GM18505 (cell line): ENCODE measurements around the gene ZNF559.

Source experiments
- ATAC-seq: cut with Tn5 transposase; IDR thresholded peaks from one replicate; pipeline ENCODE4 v1.9.1; 2021; ENCODE audit not compliant: unreplicated experiment
- POLR2A ChIP-seq: IDR thresholded peaks from 4 replicates; pipeline ENCODE4 v1.6.1; 2011; ENCODE audit warnings: borderline replicate concordance; ENCODE audit not compliant: insufficient read depth, insufficient read length; ENCODE audit errors: extremely low read depth

The ZNF559 gene

DNA sequence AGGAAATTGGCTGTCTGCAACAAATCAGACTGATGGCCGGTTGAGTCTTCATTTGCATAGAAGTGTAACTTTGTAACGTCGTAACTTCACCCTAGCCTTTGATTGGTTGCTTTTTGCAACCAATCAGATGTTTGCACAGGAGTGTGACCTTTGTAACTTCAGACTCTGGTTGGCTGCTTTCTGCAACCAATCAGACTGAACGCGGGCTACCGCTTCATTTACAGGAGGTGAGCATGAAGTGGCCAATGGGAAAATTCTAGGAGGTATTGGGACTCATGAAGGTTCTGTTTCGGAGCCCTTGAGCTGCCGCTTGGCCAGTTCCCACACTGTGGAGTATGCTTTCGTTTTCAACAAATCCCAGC is 441 bp upstream of the ZNF559 start:
- no peak for TF ChIP-seq POLR2A

DNA sequence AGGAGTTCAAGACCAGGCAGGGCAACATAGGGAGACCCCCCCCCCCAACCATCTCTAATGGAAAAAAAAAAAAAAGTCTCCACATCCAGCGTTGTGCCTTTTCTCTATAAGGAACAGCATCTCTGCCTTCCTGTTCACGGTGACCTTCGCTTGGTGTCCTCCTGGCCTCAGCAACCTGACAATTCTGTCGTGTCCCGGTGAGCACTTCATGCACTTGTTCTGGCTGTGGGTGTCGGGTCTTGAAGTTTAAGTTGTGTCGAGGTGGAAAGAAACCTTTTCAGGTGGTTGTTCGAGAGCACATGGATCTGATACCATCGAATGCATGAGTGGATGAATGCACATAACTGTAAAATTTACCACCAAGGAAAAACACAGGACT is 594 bp downstream of the ZNF559 start:
- TF ChIP-seq POLR2A: no peak
- ATAC-seq: no peak

More for the DNA sequence above, 441 bp upstream of the ZNF559 start:
- ATAC-seq: peak; percentile 30

DNA sequence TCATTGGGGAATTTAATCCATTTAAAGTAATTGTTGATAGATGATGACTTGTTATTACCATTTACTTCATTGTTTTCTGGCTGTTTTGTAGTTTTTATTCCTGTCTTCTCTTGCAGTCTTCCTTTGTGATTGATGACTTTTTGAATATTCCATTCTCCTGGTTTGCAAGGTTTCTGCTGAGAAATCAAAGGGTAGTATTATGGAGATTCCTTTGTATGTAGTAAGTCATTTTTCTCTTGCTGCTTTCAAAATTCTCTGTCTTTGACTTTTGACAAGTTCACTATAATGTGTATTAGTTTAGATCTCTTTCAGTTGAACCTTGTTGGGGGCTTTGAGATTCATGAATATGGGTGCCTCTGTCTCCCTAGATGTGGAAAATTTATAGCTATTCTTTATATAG is 6.0 kb downstream of the ZNF559 start:
- no peak for TF ChIP-seq POLR2A
- no peak for ATAC-seq

DNA sequence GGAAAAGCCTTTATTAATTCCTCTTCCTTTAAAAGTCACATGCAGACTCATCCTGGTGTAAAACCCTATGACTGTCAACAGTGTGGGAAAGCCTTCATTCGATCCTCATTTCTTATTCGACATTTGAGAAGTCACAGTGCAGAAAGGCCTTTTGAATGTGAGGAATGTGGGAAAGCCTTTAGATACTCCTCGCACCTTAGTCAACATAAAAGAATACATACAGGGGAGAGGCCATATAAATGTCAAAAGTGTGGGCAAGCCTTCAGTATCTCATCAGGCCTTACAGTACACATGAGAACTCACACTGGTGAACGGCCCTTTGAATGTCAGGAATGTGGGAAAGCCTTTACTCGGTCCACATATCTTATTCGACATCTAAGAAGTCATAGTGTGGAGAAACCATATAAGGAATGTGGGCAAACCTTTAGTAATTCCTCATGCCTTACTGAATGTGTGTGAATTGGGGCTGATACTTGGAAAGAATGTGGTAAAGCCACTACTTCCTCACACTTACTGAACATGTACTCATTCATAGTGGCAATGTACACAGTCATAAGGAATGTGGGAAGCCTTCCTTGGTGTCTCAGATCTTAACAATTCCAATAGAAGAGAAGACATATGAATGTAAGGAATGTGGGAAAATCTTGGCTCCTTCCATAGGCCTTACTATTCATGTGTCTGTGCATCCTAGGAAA is 18.8 kb downstream of the ZNF559 start:
- TF ChIP-seq POLR2A: no peak
- ATAC-seq: no peak

DNA sequence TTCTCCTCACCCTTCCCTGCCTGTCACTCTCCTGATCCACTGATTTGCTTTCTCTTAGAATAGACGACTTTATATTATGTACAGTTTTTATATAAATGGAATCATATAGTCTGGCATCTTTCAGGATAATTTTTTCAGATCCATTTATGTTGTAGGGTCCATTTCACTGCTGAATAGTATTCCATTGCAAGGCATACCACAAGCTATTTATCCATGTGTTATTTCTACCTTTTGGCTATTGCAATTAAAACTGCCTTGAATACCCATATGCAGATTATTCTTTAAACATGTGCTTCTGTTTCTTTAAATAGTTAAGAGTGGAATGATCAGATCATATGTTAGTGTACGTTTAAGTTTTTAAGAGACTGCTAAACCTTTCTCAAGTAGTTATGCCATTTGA is 21.0 kb downstream of the ZNF559 start:
- ATAC-seq: no peak
- no peak for TF ChIP-seq POLR2A

DNA sequence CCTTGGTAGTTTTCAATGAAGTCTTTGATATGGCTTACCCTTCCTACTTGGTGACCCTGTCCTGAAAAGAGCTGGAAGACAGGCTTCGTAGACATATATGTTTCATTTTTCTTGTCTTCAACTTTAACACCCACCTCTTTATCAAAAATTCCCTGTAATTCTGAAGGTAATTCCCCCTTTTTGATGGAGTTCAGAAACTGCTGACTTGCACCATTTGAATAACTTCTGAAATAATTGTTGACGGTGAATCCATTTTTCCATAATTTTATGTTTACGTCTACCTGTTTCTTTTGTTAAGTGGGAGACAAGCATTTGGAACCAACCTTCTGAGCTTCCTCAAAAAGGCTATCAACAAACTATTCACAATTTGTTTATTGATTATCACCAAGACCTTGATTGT is 24.3 kb downstream of the ZNF559 start:
- no peak for TF ChIP-seq POLR2A

DNA sequence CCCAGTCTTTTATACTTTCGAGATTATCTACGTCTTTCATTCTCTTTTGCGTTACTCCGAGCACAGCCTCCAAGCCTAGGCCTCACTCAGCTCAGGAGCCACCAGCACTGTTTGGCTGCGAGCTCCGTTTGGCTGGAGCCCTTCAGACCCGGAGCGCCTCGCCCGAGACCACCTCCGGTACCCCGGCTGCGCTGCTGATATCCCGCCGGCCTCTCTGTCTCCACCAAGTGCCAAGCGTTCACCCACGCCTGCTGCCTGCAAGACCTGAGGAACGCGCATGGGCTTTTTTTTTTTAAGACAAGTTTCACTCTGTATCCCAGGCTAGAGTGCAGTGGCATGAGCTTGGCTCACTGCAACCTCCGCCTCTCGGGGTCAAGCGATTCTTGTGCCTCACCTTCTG is 24.7 kb downstream of the ZNF559 start:
- no peak for ATAC-seq
- no peak for TF ChIP-seq POLR2A

More for the DNA sequence above, 24.3 kb downstream of the ZNF559 start:
- ATAC-seq: no peak

DNA sequence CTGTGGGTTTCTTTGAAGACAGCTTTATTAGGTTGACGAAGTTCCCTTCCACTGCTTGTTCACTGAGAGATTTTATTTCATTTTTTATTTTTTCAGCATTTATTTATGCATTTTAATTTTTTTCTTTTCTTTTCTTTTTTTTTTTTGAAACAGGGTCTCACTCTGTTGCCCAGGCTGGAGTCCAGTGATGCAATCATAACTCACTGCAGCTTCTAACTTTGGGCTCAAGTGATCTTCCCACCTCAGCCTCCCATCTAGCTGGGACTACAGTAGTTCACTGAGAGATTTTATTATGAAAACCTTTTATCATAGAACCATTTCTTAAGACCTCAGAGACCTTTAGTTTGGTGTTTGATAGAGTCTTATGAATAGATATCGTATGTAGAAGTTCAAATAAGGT is 28.5 kb downstream of the ZNF559 start:
- TF ChIP-seq POLR2A: no peak
- ATAC-seq: no peak

DNA sequence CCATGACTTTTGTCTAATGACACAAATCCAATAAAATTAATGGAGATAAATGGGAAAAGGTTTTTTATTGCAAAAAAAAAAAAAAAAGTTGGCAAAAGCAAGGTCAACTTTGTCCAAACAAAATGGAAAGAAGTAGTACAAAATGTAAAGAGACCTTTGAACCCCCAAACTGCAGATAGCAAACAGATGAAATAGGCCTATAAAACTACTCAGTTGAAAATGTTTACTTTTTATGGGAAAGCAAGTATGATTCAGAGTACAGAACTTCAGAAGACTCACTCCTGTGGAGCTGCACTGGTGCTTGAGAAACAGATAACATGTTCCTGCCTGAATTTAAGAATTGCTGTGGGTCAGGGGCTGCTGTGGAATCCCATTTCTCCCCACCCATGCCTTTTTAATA is 29.0 kb downstream of the ZNF559 start:
- TF ChIP-seq POLR2A: no peak
- no peak for ATAC-seq

DNA sequence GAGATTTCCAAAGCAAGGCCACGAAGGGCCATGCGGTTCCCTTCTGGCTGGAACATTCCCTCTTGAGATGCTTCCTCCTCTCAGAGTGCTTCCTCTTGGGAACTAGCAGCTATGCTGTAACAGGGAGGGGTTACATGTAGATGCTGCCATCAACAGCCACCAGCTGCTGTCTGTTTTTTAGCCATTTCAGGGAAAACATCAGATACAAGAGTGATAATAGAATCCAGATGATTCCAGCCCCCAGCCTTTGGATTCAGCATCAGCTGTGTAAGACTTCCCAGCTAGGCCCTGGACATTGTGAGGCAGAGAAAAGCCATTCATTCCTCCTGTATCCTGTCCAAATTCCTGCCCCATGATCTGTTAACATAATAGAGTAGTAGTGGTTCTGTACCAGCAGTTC is 30.7 kb downstream of the ZNF559 start:
- no peak for ATAC-seq
- no peak for TF ChIP-seq POLR2A

DNA sequence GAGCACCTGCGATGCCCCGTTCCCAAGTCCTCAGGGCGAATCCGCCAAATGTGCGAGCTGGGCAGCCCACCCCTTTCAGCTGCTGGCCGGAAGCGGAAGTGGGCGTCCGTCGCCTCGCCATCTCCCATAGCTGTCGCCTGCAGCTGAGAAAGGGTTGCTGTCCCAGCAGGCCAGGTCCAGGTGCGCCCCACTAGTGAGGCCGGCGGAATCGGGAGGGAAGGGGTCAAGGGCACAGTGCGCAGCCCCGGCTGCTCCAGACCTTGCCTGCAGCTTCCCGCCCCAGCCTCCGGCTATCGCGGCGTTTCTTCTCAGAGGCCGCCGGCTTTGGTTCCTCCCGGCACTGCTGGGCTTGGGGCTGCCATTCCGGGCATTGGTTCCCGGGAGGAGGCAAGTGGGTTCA is 38.9 kb downstream of the ZNF559 start, which contains the start of gene ZNF177:
ZNF177 (plus strand) TSS at position 109 of the 400 bp plus-strand sequence. CDS start 15,299 bp downstream, outside the sequence.
- TF ChIP-seq POLR2A: no peak
- no peak for ATAC-seq

DNA sequence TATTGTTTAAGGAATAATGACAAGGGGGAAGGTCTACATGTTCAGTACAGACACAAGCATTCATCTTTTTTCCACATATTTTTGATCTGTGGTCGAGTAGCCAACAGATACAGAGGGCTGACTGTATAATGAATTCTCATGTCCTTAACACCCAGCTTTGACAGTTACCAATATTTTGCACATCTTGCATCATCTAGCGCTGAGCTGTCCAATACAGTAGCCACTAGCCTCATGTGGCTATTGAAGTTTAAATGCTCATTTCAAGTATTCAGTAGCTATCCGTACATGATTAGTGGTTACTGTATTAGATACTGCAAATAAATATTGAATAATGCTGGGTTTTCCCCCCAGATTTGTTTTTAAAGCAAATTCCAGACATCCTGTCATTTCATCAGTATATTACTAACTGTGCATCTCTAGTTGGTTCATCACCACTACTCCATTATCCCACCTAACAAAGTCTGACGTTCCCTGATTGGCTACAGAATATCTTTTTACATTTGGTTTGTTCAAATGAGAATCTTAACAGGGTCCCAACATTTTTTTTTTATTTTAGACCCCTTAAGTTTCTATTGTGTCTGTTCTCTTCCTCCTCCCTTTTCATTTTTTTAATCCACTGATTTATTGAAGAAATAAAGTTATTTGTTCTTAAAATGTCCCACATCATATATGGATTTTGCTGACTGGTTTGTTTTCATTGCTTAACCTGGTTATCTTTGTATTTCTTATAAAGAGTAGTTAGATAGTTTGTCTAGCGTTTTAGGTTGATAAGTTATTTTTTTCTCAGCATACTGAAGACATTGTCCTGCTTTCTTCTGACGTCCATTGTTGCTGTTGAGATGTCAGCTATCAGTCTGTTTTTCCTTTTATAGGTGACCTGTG is 47.0 kb downstream of the ZNF559 start:
- no peak for ATAC-seq
- TF ChIP-seq POLR2A: no peak

DNA sequence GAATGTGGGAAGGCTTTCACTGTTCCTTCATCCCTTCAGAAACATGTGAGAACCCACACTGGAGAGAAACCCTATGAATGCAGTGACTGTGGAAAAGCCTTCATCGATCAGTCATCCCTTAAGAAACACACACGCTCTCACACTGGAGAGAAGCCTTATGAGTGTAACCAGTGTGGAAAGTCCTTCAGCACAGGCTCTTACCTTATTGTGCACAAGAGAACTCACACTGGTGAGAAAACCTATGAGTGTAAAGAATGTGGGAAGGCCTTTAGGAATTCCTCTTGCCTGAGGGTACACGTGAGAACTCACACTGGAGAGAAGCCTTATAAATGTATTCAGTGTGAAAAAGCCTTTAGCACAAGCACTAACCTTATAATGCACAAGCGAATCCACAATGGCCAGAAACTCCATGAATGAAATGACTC is 57.4 kb downstream of the ZNF559 start:
- no peak for ATAC-seq
- no peak for TF ChIP-seq POLR2A
